Esophagus squamous epithelium (tissue), 4 donors: ENCODE data around the gene IFNGR1.

Experiments
- POLR2A ChIP-seq, 4 donors: fragments of 450-650 bp; IDR thresholded peaks; one replicate each; pipeline ENCODE4 v1.6.1; 2017; ENCODE audit warnings: antibody characterized with exemption in 4 of 4, mild to moderate bottlenecking in 4 of 4, moderate library complexity in 3 of 4
- TF ChIP-seq, protein P1 (sequence below), 6 experiments: fragments of 450-650 bp in 4 of 6; fragments of 200-600 bp in 2 of 6; sonication (generic) in 2 of 6; IDR thresholded peaks; one replicate each; pipeline ENCODE4 v1.5.1; 2016 to 2019; ENCODE audit warnings: antibody characterized with exemption in 6 of 6, mild to moderate bottlenecking in 4 of 6, moderate library complexity in 4 of 6

GRCh38 chr6:137165375-137166246 lies 53.6 kb downstream of the IFNGR1 start:
- TF ChIP-seq, protein P1, sequence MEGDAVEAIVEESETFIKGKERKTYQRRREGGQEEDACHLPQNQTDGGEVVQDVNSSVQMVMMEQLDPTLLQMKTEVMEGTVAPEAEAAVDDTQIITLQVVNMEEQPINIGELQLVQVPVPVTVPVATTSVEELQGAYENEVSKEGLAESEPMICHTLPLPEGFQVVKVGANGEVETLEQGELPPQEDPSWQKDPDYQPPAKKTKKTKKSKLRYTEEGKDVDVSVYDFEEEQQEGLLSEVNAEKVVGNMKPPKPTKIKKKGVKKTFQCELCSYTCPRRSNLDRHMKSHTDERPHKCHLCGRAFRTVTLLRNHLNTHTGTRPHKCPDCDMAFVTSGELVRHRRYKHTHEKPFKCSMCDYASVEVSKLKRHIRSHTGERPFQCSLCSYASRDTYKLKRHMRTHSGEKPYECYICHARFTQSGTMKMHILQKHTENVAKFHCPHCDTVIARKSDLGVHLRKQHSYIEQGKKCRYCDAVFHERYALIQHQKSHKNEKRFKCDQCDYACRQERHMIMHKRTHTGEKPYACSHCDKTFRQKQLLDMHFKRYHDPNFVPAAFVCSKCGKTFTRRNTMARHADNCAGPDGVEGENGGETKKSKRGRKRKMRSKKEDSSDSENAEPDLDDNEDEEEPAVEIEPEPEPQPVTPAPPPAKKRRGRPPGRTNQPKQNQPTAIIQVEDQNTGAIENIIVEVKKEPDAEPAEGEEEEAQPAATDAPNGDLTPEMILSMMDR (IDR thresholded peaks at IDR 0.05): peak in 5 of 6 experiments; percentile 41 to 69 (median 54)
- no peak for TF ChIP-seq POLR2A (IDR thresholded peaks at IDR 0.05)
